Activated CD8-positive, alpha-beta memory T cell treated with anti-CD3 and anti-CD28 coated beads, Interleukin-2, amount 50 U/mL, for 24 hours (primary cell): ENCODE results near the gene FGF3.

Experiments used
- DNase-seq: peaks from one replicate; pipeline ENCODE4 v3.0.0-alpha.2; 2020; ENCODE audit errors: extremely low read depth

The FGF3 gene

DNA sequence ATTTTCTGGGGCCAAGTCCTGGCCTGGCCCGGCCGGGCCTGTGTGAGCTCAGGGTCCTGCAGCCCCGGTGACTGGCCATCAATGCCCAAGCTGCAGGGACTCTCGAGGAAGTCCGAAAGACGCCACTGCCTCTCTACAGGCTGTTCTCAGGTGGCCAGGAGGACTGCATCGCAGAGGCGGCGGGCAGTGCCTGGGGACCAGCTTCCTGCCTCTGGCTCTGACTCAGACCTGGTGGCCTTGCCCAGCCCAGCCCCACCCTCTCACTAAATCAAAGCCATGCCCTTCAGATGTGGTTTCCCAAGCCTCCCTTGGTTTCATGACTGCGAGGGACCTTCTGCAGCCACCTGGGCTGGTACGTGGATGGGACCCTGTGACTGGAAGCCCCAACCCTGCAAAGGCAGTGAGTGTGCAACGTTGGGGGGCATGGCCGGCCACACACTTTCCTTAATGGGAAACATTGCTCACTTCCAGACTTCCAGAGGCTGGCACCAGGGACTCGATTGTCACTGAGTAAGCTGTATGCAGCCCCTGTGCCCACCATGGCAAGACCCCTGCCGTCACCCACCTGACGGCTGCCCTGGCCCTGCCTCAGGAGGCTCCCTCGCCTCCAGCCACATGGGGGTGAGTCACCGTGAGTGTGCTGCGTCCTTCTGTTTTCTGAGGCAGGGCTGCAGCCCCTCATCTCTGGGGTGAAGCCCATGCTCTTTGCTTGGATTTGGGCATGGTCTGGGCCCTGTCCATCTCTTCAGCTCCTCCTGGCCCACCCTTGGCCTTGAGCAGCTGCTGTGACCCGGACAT lies 6.0 kb upstream of the FGF3 start:
- no peak for DNase-seq

DNA sequence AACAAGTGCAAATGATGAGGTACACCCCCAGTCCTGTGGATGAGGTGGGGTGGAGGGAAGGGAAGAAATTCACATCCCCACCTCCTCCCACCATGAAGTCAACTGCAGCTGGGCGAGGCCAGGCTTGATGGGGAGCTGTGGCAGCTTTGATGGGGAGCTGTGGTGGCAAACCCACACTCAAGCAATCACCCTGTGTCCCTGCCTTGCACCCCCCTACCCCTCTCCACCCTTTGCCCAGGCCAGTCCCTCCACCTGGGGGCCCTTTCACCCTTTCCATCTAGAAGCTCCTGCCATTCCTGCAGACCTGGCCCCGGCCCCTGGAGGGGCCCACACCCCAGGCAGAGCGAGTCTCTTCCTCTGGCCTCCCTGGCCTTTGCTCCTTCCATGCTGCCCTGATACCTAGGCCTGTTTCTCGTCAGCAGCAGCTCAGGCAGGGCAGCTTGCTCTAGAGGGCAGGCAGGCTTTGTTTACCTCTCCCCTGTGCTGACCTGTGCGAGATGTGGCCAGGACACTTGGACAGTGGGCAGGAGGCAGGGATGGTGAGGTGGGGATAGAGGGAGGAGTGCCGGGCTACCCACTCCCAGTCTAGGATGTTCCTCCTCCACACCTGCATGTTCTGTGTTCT lies 4.5 kb upstream of the FGF3 start:
- DNase-seq = no peak

DNA sequence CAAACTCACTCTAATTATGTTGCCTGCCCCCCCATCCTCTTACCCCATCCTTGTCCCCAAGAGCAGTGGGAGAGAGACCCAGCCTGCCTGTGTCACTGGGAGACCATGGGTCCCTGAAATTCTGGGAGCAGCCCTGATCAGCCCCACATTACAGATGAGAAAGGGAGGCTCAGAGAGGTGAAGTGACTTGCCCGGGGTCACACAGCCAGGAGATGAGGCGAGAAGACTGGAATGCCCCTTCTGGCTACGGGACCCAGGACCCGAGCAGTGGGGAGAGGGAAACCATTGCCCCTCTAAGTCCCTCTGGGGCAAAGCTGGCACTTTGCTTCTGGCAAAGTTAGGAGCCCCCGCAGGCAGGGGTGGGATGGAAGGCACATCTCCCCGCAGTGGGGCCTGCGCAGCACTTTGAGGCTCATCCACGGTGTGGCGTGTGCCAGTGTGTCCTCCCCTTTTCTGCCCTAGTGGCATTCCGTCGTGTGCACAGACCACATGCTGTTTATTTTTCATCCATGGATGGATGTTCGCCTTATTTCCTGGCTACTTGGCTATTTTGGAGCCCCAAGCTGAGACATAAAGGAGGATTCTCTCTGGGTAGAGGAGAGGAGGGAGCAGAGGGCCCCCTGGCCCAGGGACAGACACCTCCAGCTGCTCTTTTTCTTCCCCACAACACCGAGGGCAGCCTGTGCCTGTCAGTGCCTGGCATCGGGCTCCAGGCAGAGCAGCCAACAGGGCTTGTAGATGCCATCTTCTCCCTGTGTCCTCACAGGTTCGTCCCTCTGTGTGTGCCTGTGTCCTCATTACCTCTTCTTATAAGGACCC lies 3.7 kb upstream of the FGF3 start:
- no peak for DNase-seq

DNA sequence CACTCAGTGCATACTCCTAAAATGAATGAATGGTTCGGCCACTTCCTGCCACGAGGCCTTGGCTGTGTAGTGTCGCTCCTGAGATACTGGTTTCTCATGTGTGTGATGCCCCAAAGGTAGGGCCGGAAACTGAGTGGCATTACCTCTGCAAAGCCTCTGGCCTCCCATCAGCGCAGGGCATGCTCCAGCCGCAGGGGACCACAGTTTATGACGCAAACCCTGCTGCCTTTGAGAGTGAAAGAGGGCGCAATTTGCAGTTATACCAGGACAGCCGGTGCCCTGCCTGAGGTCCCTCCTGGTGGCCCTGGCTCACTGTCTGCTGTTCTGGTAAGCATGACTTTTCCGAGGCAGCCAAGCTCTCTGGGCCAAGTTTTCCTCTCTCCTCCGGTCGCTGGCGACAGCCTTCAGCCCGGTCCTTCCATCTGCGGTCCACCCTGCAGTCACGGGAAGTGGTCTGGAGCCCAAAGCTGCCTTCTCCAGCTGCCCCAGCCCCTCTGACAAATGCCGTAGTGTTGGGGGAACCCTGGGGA lies 2.4 kb upstream of the FGF3 start:
- DNase-seq = no peak

DNA sequence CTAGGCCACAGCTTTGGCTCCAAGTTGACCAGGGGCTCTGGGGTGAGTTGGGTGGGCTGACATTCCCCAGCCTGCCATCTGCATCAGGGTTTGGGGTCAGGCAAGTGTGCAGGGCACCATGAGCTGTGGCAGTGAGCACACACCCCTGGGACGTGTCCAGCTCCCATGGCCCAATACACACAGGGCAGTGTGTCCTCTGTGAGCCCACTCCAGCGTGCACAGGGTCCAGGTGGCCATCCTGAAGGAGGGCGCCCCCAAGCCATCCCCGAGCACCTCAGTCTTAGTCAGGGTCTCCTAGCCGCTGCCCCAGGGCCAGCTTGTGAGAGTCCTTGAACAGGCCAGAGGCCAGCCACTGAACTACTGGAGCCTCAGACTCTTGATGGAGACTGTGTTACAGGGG lies 1.2 kb upstream of the FGF3 start:
- DNase-seq = no peak

DNA sequence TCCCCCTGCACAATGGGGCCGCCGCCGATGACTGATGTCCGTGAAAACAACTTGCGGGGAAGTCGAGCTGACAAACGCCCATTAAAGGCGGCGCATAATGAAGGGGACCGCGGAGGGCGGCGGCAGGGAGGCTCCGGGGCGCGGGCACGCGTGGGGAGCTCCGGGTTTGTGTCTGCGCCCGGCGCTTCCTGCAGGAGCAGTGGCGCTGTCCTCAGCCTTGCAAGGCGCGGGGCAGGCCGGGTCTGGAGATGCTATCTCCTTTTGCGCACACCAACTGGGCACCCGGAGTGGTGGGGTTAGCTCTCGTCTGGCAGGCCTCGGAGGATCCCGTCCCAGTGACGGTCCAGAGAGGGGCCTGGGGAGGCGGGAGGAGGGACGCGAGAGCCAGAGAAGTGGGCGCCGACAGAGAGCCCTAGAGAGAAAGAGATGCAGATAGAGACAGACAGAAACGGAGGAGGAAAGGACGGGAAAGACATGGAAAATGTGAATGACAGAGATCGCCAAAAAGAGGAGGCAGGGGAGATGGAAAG lies 390 bp upstream of the FGF3 start:
- no peak for DNase-seq

DNA sequence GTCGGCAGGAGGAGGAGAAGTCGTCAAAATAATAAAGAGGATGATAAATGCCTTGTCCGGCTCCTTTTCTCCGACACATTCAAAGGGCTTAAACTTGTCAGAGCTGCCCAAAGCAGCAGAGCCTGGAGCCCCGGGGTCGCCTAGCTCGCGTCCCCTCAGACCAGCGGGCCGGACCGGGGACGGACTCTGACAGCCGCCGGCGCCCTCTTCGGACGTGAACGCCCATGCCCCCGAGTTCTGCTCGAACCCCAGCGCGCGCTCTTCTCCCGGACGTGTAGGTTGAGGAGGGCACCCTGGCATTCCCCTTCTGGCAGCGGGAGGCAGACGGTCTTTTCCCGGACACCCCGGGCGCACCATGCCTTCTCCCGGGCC lies 999 bp downstream of the FGF3 start:
- DNase-seq = no peak

DNA sequence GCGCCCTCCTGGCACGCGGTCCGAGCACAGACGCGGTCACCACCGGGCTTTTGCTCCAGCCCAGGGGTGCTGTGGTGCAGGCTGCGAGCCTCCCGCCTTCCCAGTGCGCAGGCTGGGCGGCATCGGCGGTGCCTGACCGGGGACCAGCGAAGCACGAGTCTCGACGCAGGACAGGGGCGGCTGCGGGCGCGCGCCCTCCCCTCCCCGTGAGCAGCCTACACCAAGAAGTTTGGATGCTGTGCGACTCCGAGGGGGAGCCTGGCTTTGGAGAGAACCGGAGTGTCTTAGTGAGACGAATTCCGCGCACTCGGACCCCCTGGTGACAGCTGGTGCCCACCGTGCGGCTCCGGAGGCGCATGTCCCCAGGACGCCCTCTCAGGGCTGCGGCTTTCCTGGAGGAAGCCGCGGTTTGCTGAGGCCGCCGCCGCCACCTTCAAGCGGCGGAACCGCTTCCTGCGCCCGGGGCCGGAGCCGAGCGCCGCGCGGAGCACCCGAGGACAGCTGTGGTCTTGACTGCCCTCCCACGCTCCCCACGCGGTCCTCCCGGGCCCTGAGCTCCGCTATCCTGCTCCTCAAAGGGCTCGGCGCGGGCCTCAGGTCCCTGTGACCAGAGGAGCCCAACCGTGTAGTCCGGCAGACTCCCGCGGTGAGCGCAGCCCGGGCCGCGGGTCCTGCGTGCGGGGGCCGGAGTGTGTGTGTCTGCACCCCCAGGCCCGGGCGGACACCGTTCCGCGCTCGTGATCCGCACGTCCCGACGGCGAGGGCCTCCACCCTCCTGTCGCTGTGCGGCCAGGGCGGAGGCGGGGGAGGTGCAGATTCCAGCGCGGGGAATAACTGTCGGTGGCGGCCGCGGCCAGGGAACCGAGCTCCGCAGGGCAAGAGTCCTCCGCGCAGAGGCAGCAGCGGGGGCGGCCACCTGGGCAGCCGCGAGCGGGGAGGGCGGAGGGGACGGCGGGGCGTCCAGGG lies 1.7 kb downstream of the FGF3 start:
- no peak for DNase-seq

DNA sequence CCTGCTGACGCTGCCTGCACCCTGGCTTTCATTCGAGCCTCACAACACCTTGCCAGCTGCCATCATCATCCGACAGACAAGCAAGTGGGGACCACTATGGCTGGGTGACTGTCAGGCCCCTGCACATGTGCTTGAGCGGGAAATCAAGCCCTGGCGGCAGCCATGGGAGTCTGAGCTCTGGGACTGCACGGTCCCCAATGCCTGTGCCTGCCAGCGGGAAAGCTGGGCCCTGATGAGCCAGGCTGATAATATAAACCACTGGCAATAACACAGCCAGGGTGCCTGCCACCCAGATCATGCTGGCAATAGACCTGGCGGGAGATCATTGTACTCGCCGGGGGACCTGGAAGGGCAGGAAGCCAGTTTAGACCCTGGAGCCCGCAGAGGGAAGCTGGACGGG lies 2.5 kb downstream of the FGF3 start:
- DNase-seq = no peak

DNA sequence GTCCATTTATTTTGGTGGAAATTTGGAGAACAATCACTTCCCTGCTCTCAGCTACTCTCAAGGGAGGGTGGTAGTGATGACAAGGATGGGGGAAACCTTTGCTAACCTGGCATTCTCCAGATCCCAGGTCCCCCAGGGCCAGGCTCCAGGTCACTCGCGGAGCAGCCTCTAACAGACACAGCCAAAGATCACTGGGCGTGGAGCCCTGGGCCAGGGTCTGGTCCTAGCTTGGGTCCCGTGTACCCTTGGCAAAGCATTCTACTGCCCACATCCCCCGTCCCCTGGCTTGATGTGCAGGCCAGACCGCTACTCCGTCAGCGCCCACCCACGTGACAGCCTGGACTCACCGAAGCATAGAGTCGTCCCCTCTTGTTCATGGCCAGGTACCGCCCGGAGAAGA lies 3.2 kb downstream of the FGF3 start:
- DNase-seq = no peak

DNA sequence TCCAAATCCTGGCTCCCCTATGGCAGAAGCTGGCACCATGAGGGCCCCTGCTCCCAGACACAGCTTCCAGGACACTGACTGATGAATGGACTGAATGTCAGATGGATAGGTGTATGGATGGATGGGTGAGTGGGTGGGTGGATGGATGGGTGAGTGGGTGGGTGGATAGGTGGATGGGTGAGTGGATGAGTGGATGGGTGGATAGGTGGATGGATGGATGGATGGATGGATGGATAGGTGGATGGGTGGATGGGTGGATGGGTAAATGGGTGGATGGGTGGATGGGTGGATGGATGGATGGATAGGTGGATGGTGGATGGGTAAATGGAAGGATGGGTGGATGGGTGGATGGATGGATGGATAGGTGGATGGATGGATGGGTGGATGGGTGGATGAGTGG lies 4.3 kb downstream of the FGF3 start:
- DNase-seq = no peak

DNA sequence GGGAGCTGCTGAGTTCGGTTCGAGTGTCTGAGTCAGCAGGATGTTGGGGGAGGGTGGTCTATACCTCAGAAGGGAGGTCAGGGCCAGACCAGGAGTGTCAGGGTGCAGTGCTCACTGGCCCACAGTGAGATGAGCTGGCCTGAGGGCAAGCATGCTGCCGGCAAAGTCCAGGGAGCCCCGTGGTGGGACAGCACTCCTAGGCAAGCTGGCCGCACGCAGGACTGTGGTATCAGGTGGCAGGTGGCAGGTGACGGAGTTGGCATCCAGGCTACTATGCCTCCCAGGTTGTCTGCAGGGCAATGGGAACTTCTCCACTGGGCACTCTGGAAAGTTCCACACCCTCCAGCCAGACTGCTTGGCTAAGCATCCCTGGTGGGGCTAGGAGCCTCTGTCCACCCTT lies 4.8 kb downstream of the FGF3 start:
- DNase-seq = no peak

DNA sequence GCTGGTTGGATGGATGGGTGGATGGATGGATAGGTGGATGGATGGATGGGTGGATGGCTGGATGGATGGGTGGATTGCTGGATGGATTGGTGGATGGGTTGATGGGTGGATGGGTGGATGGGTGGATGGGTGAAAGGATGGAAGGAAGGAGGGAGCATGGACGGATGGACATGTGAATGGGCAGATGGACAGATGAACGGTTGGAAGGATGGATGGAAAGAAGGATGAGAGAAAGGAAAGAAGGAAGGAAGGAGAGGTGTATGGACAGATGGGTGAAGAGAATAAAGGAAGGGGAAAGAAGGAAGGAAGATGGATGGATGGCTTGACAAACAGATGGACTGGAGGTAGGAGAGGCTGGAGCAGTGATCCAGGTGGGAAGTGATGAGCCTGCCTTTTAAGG lies 5.4 kb downstream of the FGF3 start:
- no peak for DNase-seq

DNA sequence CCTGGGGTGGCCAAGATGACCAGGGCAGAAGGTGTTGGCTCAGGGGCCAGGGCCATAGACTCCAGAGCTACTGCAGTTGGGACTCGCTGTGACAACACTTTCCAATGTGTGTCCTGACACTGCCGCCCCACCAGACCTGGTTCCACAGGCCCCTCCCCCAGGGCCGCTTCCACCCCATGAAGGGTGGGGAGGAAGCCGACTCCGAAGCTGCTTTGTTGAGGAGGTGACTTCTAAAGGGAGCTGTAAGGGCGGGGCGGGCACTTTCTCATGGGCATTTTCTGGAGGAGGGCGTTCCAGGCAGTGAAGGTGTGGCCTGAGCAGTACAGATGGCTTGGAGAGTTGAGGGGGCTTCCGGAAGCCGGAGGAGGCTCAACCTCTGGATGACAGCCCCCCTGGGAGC lies 6.3 kb downstream of the FGF3 start:
- no peak for DNase-seq

DNA sequence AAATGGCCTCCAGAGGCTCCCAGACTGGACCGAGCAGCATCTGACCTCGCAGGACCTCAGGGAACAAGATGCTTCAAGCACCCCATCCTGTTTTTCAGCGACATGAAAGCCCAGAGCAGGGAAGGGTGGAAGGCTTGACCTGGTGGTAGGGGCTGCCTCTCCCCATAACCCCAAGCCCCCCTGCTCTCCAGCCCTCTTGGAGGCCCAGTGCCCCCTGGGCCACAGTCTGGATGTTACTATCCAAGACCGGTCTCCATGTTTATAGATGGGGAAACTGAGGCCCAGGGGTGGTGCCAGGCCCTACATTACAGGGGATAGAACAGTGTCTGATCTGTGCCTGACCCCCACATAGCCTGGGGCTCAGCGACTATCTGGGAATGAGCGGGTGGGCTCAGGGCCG lies 7.0 kb downstream of the FGF3 start:
- DNase-seq = no peak

DNA sequence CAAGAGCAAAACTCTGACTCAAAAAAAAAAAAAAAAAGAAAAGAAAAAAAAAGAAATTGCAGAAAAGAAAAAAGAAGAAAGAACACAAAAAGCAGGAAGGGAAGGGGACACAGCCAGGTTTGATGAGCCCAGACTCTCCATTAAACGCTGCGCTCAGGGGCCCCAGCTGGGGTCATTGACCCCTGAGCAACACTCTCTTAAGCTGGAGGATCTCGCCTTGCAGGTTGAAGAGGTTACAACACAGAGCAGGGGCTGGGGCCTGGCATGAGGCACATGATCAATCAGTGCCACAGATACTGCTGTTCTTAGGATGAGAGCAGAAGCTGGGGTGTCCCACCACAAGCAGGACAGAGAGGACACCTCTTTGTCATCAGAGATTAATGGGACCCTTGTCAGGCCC lies 7.8 kb downstream of the FGF3 start:
- no peak for DNase-seq

DNA sequence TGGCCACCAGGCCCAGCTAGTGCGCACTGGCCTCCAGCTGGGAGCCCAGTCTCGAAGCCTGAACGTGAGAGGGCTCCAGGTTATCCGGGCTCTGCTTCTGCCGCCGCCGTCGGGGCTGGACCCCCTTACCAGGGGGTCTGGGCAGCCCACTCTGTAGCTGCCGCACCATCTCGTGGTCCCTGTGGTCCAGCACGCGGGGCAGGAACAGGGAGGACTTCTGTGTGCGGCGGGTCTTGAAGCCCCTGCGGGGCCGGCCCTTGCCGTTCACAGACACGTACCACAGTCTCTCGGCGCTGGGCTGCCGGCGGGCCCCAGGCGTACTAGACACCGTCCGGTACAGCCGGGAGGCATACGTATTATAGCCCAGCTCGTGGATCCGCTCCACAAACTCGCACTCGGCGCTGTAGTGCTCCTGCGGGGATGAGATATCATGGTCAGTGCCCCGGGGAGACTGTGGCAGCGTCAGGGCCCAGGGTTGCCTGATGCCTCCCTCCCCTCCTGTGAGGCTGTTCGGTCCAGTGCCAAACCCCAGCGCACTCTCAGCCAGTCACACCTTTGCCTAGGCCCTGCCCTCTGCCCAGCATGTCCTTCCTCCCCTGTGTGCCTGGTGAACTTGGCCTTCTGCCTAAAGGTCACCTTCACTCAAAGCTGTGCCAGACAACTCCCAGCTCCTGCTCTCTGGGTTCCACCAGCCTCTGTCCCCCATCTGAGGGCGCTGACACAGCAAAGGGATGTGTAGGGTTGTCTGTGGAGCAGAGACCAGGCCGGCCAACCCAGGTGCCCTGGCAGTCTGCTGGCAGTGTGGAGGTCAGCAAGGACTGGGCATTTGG lies 8.7 kb downstream of the FGF3 start:
- DNase-seq = no peak

DNA sequence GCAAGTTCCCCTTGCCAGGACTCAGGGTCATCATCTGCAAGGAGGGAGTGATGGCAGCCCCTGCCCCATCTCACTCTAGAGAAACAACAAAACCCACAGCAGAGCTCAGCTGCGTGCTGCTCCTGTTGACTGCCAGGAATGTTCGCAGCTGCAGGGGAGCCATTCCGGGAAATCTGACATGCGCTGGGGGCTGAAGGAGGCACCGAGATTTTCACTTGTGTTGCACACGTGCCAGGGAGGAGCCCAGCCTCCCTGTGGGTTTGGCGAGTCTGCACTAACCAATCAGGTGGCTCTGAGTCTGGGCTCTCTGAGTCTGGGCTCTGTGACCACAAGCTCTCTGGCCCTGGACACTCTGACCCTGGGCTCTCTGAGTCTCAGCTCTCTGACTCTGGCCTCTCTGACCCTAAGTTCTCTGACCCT lies 10.5 kb downstream of the FGF3 start:
- DNase-seq = no peak

DNA sequence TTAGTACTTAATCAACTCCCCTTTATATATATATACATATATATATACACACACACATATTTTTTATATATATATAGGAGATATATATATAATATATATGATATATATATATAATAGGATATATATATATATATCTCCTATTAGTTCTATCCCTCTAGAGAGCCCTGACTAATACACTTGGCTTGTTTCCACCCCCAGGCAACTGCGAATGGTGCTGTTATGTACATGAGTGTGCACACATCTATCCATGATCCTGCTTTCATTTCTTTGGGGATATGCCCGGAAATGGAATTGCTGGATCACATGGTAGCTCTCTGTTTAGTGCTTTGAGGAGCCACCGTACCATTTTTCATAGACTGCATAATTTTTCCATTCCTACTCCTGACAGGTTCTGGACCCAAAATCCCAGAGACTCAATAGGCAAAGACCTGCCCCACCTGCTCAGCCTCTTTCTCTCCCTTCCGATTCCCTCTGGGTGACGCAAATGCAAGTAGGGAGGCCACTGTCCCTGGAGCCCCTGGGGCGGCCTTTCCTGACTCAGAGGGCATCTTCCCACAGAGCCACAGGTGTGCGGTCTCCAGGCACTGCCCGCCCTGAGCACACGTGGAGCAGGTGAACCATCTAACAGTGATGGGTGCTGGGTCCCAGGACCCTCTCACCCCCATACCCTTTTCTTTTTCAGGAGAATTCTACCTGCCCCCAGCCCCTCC lies 12.0 kb downstream of the FGF3 start:
- no peak for DNase-seq
